WERI-Rb-1 (cell line): ENCODE data around the gene PANK4.

Experiments
- DNase-seq: peaks from one replicate; pipeline ENCODE4 v3.0.0-alpha.2; 2020
- H3K27ac ChIP-seq: fragments of 250-450 bp; sonication (Bioruptor Pico); 2 replicates; pipeline ENCODE4 v1.5.1; 2020; ENCODE audit warnings: mild to moderate bottlenecking, moderate library complexity
- H3K27me3 ChIP-seq: fragments of 250-450 bp; sonication (Bioruptor Pico); 2 replicates; pipeline ENCODE4 v1.5.1; 2021; ENCODE audit warnings: mild to moderate bottlenecking, low read depth, moderate library complexity; ENCODE audit not compliant: insufficient read depth, severe bottlenecking
- H3K36me3 ChIP-seq: fragments of 250-450 bp; sonication (Bioruptor Pico); 2 replicates; pipeline ENCODE4 v1.5.1; 2020; ENCODE audit warnings: mild to moderate bottlenecking, moderate library complexity
- H3K4me3 ChIP-seq: 2 replicates; pipeline ENCODE4 v1.5.1; 2011; ENCODE audit warnings: low read depth, mild to moderate bottlenecking, control low read depth, low read length
- H3K9me3 ChIP-seq: fragments of 250-450 bp; sonication (Bioruptor Pico); 2 replicates; pipeline ENCODE4 v1.5.1; 2021; ENCODE audit warnings: mild to moderate bottlenecking, moderate library complexity; ENCODE audit not compliant: severe bottlenecking
- CTCF ChIP-seq: IDR thresholded peaks from 2 replicates; pipeline ENCODE4 v1.5.1; 2011; ENCODE audit warnings: low read depth, mild to moderate bottlenecking, control low read depth, inconsistent platforms, low read length

Gene PANK4

GRCh38 chr1:2535455-2535854, 9.1 kb upstream of the PANK4 start:
- no peak overlapping the region for H3K4me3 ChIP-seq
- DNase-seq = peak; percentile 65
- peak overlapping the region; percentile 87 for H3K27ac ChIP-seq
- H3K27me3 ChIP-seq = no peaks in the 10 kb centered on the region
- no peak for TF ChIP-seq CTCF
- H3K36me3 ChIP-seq = no peaks in the 10 kb centered on the region
- no peaks in the 10 kb centered on the region for H3K9me3 ChIP-seq

GRCh38 chr1:2534687-2535441, 8.5 kb upstream of the PANK4 start:
- DNase-seq = no peak
- Histone ChIP-seq H3K27me3 (no peaks in the 10 kb centered on the region), H3K4me3 (no peak overlapping the region), H3K27ac (peak overlapping the region; percentile 87), H3K36me3 (no peaks in the 10 kb centered on the region), H3K9me3 (no peaks in the 10 kb centered on the region)
- TF ChIP-seq CTCF = no peak

- no peak for TF ChIP-seq CTCF
These were observed 7.9 kb upstream of the PANK4 start for GRCh38 chr1:2534315-2534686.

GRCh38 chr1:2533365-2533764, 7.0 kb upstream of the PANK4 start:
- Histone ChIP-seq H3K27ac (no peak overlapping the region), H3K27me3 (no peaks in the 10 kb centered on the region), H3K4me3 (no peak overlapping the region), H3K36me3 (no peaks in the 10 kb centered on the region), H3K9me3 (no peaks in the 10 kb centered on the region)
- DNase-seq = no peak
- no peak for TF ChIP-seq CTCF

More at GRCh38 chr1:2534315-2534686, 7.9 kb upstream of the PANK4 start:
- no peaks in the 10 kb centered on the region for H3K27me3 ChIP-seq
- H3K9me3 ChIP-seq = no peaks in the 10 kb centered on the region
- H3K27ac ChIP-seq = no peak overlapping the region
- no peak for DNase-seq
- no peak overlapping the region for H3K4me3 ChIP-seq
- no peaks in the 10 kb centered on the region for H3K36me3 ChIP-seq

- Histone ChIP-seq H3K27me3 (no peaks in the 10 kb centered on the region), H3K36me3 (no peaks in the 10 kb centered on the region), H3K9me3 (no peaks in the 10 kb centered on the region), H3K27ac (no peak overlapping the region), H3K4me3 (no peak overlapping the region)
- TF ChIP-seq CTCF = no peak
- DNase-seq = no peak
These were observed 6.2 kb upstream of the PANK4 start for GRCh38 chr1:2532485-2533160.
